Activated CD8-positive, alpha-beta memory T cell treated with anti-CD3 and anti-CD28 coated beads for 4 hours (primary cell): ENCODE measurements around the gene RPL27.
"Not testable (repeated sequence)": the region's sequence is repeated elsewhere in the genome, so short reads cannot be mapped to it uniquely, and the experiment has no call there.

ENCODE experiments used
- DNase-seq, 2 donors: peaks; one replicate each; pipeline ENCODE4 v3.0.0-alpha.2; 2020; ENCODE audit warnings: low read depth in 2 of 2

The RPL27 gene

GRCh38 chr17:42993913-42994312 is 4.3 kb upstream of the RPL27 start:
- DNase-seq: not testable (repeated sequence)

GRCh38 chr17:42997390-42997983 is 732 bp upstream of the RPL27 start:
- DNase-seq: no peak

- no peak for DNase-seq
These were observed 845 bp downstream of the RPL27 start for GRCh38 chr17:42999003-42999525.

- DNase-seq: not testable (repeated sequence)
These were observed 2.7 kb downstream of the RPL27 start for GRCh38 chr17:43000894-43001293.

- no peak for DNase-seq
These were observed 5.4 kb downstream of the RPL27 start for GRCh38 chr17:43003542-43004172.

GRCh38 chr17:43006639-43007551 is 8.7 kb downstream of the RPL27 start, which contains the start of gene IFI35:
Gene IFI35, plus strand, starts transcription at chr17:43006784. Its CDS starts 164 bp downstream, at chr17:43006948.
- DNase-seq: peak; percentile 72 to 79

GRCh38 chr17:43010667-43011308 is 12.6 kb downstream of the RPL27 start:
- DNase-seq: no peak

- DNase-seq: no peak
These were observed 13.7 kb downstream of the RPL27 start for GRCh38 chr17:43011728-43012472.

- DNase-seq: no peak
These were observed 15.1 kb downstream of the RPL27 start for GRCh38 chr17:43013296-43013695.

- no peak for DNase-seq
These were observed 15.9 kb downstream of the RPL27 start for GRCh38 chr17:43014020-43014648.

GRCh38 chr17:43014649-43015542 is 16.7 kb downstream of the RPL27 start:
- DNase-seq: no peak

- DNase-seq: no peak
These were observed 17.4 kb downstream of the RPL27 start for GRCh38 chr17:43015579-43015978.

GRCh38 chr17:43016216-43016615 is 18.0 kb downstream of the RPL27 start:
- no peak for DNase-seq

GRCh38 chr17:43018008-43018853 is 20.0 kb downstream of the RPL27 start:
- DNase-seq: no peak

GRCh38 chr17:43018932-43019331 is 20.7 kb downstream of the RPL27 start:
- no peak for DNase-seq

GRCh38 chr17:43019418-43019817 is 21.2 kb downstream of the RPL27 start:
- no peak for DNase-seq

GRCh38 chr17:43020030-43020621 is 21.9 kb downstream of the RPL27 start:
- no peak for DNase-seq
